Adrenal gland (tissue), 12 donors: ENCODE results near the gene HECW1. TPM values are rescaled to one million over a fixed set of nuclear protein-coding genes. Genes with fewer than 3 reads are reported as not detected.

Experiments used
- DNase-seq, 7 donors: peaks; one replicate each; pipeline ENCODE4 v3.0.0-alpha.2; 2019 to 2020
- H3K27ac ChIP-seq, 5 donors: fragments of 200-600 bp; sonication (generic) in 4 of 5; 1 replicate in 3 of 5; 2 replicates in 2 of 5; pipeline versions ENCODE4 v1.5.1 to v1.8.0; 2016 to 2020; ENCODE audit warnings: mild to moderate bottlenecking in 1 of 5
- H3K27me3 ChIP-seq: fragments of 200-600 bp; 2 replicates; pipeline ENCODE4 v1.8.0; 2021
- H3K36me3 ChIP-seq, 2 donors: fragments of 200-600 bp; replicated peaks in 1 of 2; 1 replicate in 1 of 2; 2 replicates in 1 of 2; pipeline versions ENCODE4 v1.5.1 to v1.8.0; 2018 to 2022
- H3K4me1 ChIP-seq, 2 donors: fragments of 200-600 bp; replicated peaks in 1 of 2; 1 replicate in 1 of 2; 2 replicates in 1 of 2; pipeline versions ENCODE4 v1.5.1 to v1.8.0; 2018 to 2021
- H3K4me3 ChIP-seq, 4 donors: fragments of 200-600 bp; sonication (generic) in 3 of 4; one replicate each; pipeline ENCODE4 v1.5.1; 2016 to 2018
- H3K9me3 ChIP-seq, 3 donors: fragments of 200-600 bp; sonication (generic) in 1 of 3; replicated peaks in 1 of 3; 1 replicate in 2 of 3; 2 replicates in 1 of 3; pipeline versions ENCODE4 v1.5.1 to v1.8.0; 2016 to 2021
- POLR2A ChIP-seq, 2 donors: fragments of 450-650 bp; IDR thresholded peaks; one replicate each; pipeline ENCODE4 v1.6.1; 2017; ENCODE audit warnings: antibody characterized with exemption in 2 of 2, mild to moderate bottlenecking in 2 of 2, moderate library complexity in 1 of 2
- WGBS, 4 donors: extraction: QIAGEN DNeasy Blood & Tissue Kit in 2 of 4; methylation state at CpG; one replicate each; pipeline versions ENCODE4 v1.1.5 to v1.1.7; 2013 to 2017; 5-methylcytosine and 5-hydroxymethylcytosine counted together
- intact Hi-C, 2 donors: fragments of 100-400 bp; cut with DNase I; formaldehyde crosslinking; loops; one replicate each; pipeline versions ENCODE4 v1.14.1 to v1.15.0; 2022 to 2023
- polyA plus RNA-seq, 3 donors: library from polyadenylated mRNA; stranded (reverse); fragments of 200-250 nt in 2 of 3; fragments of 350-450 nt in 1 of 3; fragmentation: Illumina TruSeq in 1 of 3; extraction: RNeasy Lipid Tissue Mini Kit (QIAGEN cat#74804) in 1 of 3; gene quantifications; one replicate each; pipeline ENCODE4 v1.2.3, GENCODE V29; 2013 to 2014
- total RNA-seq, 9 donors: library from RNA; depleted of rRNA in 4 of 9; stranded (reverse); fragments of >200 nt in 4 of 9; fragments of 120-200 nt in 1 of 9; fragmentation: NEBNext Ultra II Directional in 1 of 9; extraction: Animal tissue kit (Norgen Biotek cat#: 25700) in 1 of 9; gene quantifications; one replicate each; pipeline versions ENCODE4 v1.1.0 to v1.2.4, GENCODE V29; 2013 to 2023
- TF ChIP-seq, protein P1 (sequence below), 6 experiments: fragments of 450-650 bp in 4 of 6; fragments of 200-600 bp in 2 of 6; sonication (generic) in 1 of 6; IDR thresholded peaks; 1 replicate in 5 of 6; 2 replicates in 1 of 6; pipeline versions ENCODE4 v1.5.1 to v1.8.0; 2016 to 2021; ENCODE audit warnings: antibody characterized with exemption in 6 of 6, mild to moderate bottlenecking in 2 of 6, moderate library complexity in 1 of 6
- donor health status: healthy with polysubstance abuse.
- donor health status: Bipolar disorder and iron deficiency.
- donor health status: DM: yes; HTN: yes; CAD: no.
- donor health status: DM: no; HTN: no; CAD: no.
- donor health status: DM: no; HTN: no; CAD: no.
- donor health status: DM: yes; HTN: yes; CAD: no.

Gene HECW1
- total and polyA plus RNA-seq, 12 donors = under 0.01 to 3.2 (median 0.06) TPM; not detected in 4

DNA sequence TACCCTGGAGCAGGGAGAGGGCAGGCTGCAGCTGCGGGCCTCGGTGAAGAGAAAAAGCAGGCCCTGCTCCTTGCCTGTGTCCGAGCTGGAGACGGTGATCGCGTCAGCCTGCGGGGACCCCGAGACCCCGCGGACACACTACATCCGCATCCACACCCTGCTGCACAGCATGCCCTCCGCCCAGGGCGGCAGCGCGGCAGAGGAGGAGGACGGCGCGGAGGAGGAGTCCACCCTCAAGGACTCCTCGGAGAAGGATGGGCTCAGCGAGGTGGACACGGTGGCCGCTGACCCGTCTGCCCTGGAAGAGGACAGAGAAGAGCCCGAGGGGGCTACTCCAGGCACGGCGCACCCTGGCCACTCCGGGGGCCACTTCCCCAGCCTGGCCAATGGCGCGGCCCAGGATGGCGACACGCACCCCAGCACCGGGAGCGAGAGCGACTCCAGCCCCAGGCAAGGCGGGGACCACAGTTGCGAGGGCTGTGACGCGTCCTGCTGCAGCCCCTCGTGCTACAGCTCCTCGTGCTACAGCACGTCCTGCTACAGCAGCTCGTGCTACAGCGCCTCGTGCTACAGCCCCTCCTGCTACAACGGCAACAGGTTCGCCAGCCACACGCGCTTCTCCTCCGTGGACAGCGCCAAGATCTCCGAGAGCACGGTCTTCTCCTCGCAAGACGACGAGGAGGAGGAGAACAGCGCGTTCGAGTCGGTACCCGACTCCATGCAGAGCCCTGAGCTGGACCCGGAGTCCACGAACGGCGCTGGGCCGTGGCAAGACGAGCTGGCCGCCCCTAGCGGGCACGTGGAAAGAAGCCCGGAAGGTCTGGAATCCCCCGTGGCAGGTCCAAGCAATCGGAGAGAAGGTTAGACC is 332.5 kb downstream of the HECW1 start:
- no peak for TF ChIP-seq POLR2A (IDR thresholded peaks at IDR 0.05)
- TF ChIP-seq, protein P1, sequence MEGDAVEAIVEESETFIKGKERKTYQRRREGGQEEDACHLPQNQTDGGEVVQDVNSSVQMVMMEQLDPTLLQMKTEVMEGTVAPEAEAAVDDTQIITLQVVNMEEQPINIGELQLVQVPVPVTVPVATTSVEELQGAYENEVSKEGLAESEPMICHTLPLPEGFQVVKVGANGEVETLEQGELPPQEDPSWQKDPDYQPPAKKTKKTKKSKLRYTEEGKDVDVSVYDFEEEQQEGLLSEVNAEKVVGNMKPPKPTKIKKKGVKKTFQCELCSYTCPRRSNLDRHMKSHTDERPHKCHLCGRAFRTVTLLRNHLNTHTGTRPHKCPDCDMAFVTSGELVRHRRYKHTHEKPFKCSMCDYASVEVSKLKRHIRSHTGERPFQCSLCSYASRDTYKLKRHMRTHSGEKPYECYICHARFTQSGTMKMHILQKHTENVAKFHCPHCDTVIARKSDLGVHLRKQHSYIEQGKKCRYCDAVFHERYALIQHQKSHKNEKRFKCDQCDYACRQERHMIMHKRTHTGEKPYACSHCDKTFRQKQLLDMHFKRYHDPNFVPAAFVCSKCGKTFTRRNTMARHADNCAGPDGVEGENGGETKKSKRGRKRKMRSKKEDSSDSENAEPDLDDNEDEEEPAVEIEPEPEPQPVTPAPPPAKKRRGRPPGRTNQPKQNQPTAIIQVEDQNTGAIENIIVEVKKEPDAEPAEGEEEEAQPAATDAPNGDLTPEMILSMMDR (IDR thresholded peaks at IDR 0.05) = no peak
- H3K4me3 ChIP-seq = no peak overlapping the region
- no peaks in the 10 kb centered on the region for H3K36me3 ChIP-seq
- H3K4me1 ChIP-seq = no peaks in the 10 kb centered on the region
- no peaks in the 10 kb centered on the region for H3K27me3 ChIP-seq
- DNase-seq = no peak
- H3K27ac ChIP-seq = no peak overlapping the region
- intact Hi-C loops = no loop called here
- no peaks in the 10 kb centered on the region for H3K9me3 ChIP-seq
- 91 to 96% (median 94%) methylated on average over 47 to 72 of the region's 72 CpGs for WGBS, 4 donors

DNA sequence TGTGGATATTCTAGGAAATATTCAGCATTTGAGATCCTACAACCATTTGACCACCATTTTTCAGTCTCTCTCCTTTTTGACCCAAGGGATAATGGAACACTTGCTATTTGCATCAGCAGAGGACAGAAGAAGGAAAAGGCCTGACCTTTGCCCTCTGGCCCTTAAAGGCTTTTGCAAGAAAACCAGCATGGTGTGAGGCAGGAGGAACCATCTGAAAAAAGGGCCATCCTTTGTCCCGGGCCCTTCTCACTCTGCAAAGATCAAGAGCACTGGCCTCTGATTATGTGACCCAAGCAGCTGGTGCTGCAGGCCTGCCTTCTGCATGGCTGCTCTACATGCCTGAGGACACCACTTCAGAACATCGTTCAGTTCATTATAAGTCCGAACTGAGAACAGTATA is 337.1 kb downstream of the HECW1 start:
- 77 to 85% (median 81%) methylated on average over 3 of the region's 3 CpGs for WGBS, 4 donors
- no peak overlapping the region for H3K27ac ChIP-seq
- H3K9me3 ChIP-seq = no peaks in the 10 kb centered on the region
- DNase-seq = no peak
- no peak for TF ChIP-seq POLR2A (IDR thresholded peaks at IDR 0.05)
- TF ChIP-seq, protein P1 (IDR thresholded peaks at IDR 0.05) = no peak
- intact Hi-C loops = no loop called here
- no peak overlapping the region for H3K4me3 ChIP-seq
- H3K27me3 ChIP-seq = no peaks in the 10 kb centered on the region
- H3K36me3 ChIP-seq = no peaks in the 10 kb centered on the region
- no peaks in the 10 kb centered on the region for H3K4me1 ChIP-seq

DNA sequence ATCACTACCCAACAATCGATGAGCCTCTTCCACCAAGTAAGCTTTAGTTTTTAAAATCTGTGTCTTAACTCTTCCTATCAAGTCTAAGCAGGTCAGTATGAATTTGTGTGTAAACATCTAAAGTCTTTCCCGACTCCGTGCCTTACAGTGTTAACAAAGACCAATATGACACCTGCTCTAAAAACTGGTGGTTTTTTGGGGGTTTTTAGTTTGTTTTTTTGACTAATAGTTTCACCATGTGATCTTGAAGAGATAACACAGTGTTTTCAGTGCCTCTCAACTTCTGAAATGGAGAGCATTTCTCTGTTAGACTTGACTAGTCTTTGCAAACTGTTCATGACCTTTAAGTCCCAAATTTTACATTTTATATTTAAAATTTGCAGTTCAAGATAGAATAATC is 338.4 kb downstream of the HECW1 start:
- no peak overlapping the region for H3K4me3 ChIP-seq
- no peak for DNase-seq
- H3K27me3 ChIP-seq = no peaks in the 10 kb centered on the region
- H3K36me3 ChIP-seq = no peaks in the 10 kb centered on the region
- WGBS, 4 donors = 90 to 94% (median 92%) methylated on average over 3 of the region's 3 CpGs
- no peaks in the 10 kb centered on the region for H3K4me1 ChIP-seq
- intact Hi-C loops = no loop called here
- TF ChIP-seq, protein P1 (IDR thresholded peaks at IDR 0.05) = no peak
- no peak for TF ChIP-seq POLR2A (IDR thresholded peaks at IDR 0.05)
- no peak overlapping the region for H3K27ac ChIP-seq
- no peaks in the 10 kb centered on the region for H3K9me3 ChIP-seq

DNA sequence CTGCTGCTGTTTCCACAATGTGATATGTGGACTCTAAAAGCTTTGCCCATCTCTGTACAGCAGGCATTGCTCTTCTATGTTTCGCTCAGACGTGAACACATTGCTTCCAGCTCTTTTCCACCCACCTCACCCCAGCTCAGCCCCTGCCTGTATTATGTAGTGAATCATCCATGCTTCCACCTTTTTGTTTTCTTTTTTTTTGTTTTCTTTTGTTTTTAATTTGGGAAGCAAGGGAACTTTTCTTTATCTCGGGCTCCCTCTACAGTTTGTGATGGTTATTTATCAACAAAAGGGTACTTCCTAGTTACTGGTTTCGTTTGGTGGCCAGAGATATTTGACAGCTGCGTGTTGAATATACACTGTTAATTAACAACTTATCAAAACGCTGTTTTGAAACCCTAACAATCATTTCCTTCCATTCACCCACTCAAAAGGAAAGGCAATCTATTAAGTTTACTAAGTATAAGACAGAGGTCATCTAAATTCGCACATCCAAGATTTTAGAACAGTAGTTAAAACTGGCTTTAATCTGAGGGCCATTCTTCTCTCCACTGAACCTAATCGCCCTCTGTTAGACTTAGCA is 342.6 kb downstream of the HECW1 start:
- no peak for DNase-seq
- Histone ChIP-seq H3K27me3 (no peaks in the 10 kb centered on the region), H3K9me3 (no peaks in the 10 kb centered on the region), H3K4me1 (no peaks in the 10 kb centered on the region), H3K4me3 (peak overlapping the region in 1 of 4 donors; percentile 6), H3K27ac (no peak overlapping the region), H3K36me3 (no peaks in the 10 kb centered on the region)
- intact Hi-C loops = no loop called here
- 23 to 28% (median 25%) methylated on average over 8 of the region's 8 CpGs for WGBS, 4 donors
- TF ChIP-seq, protein P1 (IDR thresholded peaks at IDR 0.05) = peak; percentile 27 to 58 (median 51)
- no peak for TF ChIP-seq POLR2A (IDR thresholded peaks at IDR 0.05)
